ENCODE measurements around the gene MAP4K4.

Gene MAP4K4

GRCh38 chr2:101778102-101778501, 80.6 kb downstream of the MAP4K4 start:
- Histone ChIP-seq H2BK120ac (ENCODE audit: low read depth, low read length) (peak overlapping the region; percentile 11), H3K4me3 (ENCODE audit: low read length in 2 of 2) (no peak overlapping the region), H3K18ac (ENCODE audit: low read length) (peak overlapping the region; percentile 33), H3K4me2 (ENCODE audit: insufficient read depth, low read length, poor library complexity, severe bottlenecking) (no peak overlapping the region), H3K14ac (ENCODE audit: low read length) (no peak overlapping the region), H3K9ac (ENCODE audit: low read depth, low read length, poor library complexity) (no peak overlapping the region), H3K36me3 (replicated peaks in 1 of 2; ENCODE audit: control insufficient read depth in 2 of 2, insufficient read depth in 2 of 2, low read length in 2 of 2) (no peaks in the 10 kb centered on the region), H3K9me3 (replicated peaks in 1 of 2; ENCODE audit: control insufficient read depth in 2 of 2, insufficient read depth in 1 of 2, low read depth in 1 of 2, low read length in 2 of 2) (no peaks in the 10 kb centered on the region), H4K8ac (ENCODE audit: low read depth, low read length) (no peak overlapping the region), H2AFZ (ENCODE audit: low read length) (no peak overlapping the region), H4K91ac (ENCODE audit: low read depth, low read length, poor library complexity) (no peak overlapping the region), H2BK5ac (ENCODE audit: low read length) (no peak overlapping the region), H2BK12ac (ENCODE audit: low read length) (no peak overlapping the region), H3K4me1 (ENCODE audit: control insufficient read depth in 2 of 2, insufficient read depth in 1 of 2, low read depth in 1 of 2, low read length in 2 of 2) (peaks cover 12 to 27% of the 10 kb centered on the region in 2 donors), H3K79me1 (ENCODE audit: low read depth, low read length) (peaks cover 5% of the 10 kb centered on the region), H2BK15ac (ENCODE audit: low read length) (no peak overlapping the region), H2AK5ac (ENCODE audit: low read depth, low read length) (no peak overlapping the region), H3K4ac (ENCODE audit: low read length) (no peak overlapping the region), H3K27me3 (ENCODE audit: control insufficient read depth in 3 of 3, insufficient read depth in 3 of 3, low read depth in 1 of 3, low read length in 3 of 3) (no peaks in the 10 kb centered on the region), H3K23ac (ENCODE audit: low read depth, low read length, poor library complexity) (no peak overlapping the region), H3K27ac (replicated peaks; ENCODE audit: low read length) (no peak overlapping the region)
- no CpG with 5 or more reads among the region's 6 CpGs for WGBS, 2 donors (ENCODE audit: extremely low coverage in 2 of 2, insufficient read length in 2 of 2, insufficient replicate concordance in 1 of 2)
- no peak for DNase-seq (ENCODE audit: low spot score)

DNA sequence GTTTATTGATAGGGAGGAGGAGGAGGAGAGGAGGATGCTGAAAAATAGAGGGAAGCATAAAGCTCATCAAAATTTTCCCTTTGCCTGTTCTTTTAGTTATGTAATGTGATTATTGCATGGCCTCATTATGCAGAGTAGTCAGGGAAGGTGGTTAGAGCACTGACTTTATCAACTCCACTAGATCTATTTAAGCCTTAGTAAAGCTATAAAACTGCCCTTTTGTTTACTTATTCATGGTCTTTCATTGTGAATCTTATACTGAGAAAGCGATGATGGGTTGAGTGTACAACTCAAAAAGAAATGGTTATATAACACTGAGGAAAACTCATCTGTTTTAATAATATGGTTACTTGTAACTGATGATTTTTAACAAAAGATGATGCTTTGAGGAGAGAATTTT, 81.7 kb downstream of the MAP4K4 start:
- H2BK12ac ChIP-seq (ENCODE audit: low read length): no peak overlapping the region
- no peak overlapping the region for H3K23ac ChIP-seq (ENCODE audit: low read depth, low read length, poor library complexity)
- H2BK15ac ChIP-seq (ENCODE audit: low read length): no peak overlapping the region
- no peaks in the 10 kb centered on the region for H3K27me3 ChIP-seq (ENCODE audit: control insufficient read depth in 3 of 3, insufficient read depth in 3 of 3, low read depth in 1 of 3, low read length in 3 of 3)
- H3K4me2 ChIP-seq (ENCODE audit: insufficient read depth, low read length, poor library complexity, severe bottlenecking): no peak overlapping the region
- no peak overlapping the region for H2AK5ac ChIP-seq (ENCODE audit: low read depth, low read length)
- no peak for DNase-seq (ENCODE audit: low spot score)
- no peak overlapping the region for H4K8ac ChIP-seq (ENCODE audit: low read depth, low read length)
- no CpG with 5 or more reads among the region's 1 CpG for WGBS, 2 donors (ENCODE audit: extremely low coverage in 2 of 2, insufficient read length in 2 of 2, insufficient replicate concordance in 1 of 2)
- H3K4ac ChIP-seq (ENCODE audit: low read length): no peak overlapping the region
- H3K27ac ChIP-seq (replicated peaks; ENCODE audit: low read length): no peak overlapping the region
- H3K14ac ChIP-seq (ENCODE audit: low read length): no peak overlapping the region
- H3K18ac ChIP-seq (ENCODE audit: low read length): no peak overlapping the region
- no peak overlapping the region for H3K4me3 ChIP-seq (ENCODE audit: low read length in 2 of 2)
- H2BK5ac ChIP-seq (ENCODE audit: low read length): no peak overlapping the region
- H3K36me3 ChIP-seq (replicated peaks in 1 of 2; ENCODE audit: control insufficient read depth in 2 of 2, insufficient read depth in 2 of 2, low read length in 2 of 2): no peaks in the 10 kb centered on the region
- H3K4me1 ChIP-seq (ENCODE audit: control insufficient read depth in 2 of 2, insufficient read depth in 1 of 2, low read depth in 1 of 2, low read length in 2 of 2): peaks cover 10 to 26% of the 10 kb centered on the region in 2 donors
- no peak overlapping the region for H2BK120ac ChIP-seq (ENCODE audit: low read depth, low read length)
- no peak overlapping the region for H4K91ac ChIP-seq (ENCODE audit: low read depth, low read length, poor library complexity)
- H3K9me3 ChIP-seq (replicated peaks in 1 of 2; ENCODE audit: control insufficient read depth in 2 of 2, insufficient read depth in 1 of 2, low read depth in 1 of 2, low read length in 2 of 2): no peaks in the 10 kb centered on the region
- peaks cover 5% of the 10 kb centered on the region for H3K79me1 ChIP-seq (ENCODE audit: low read depth, low read length)
- no peak overlapping the region for H2AFZ ChIP-seq (ENCODE audit: low read length)
- no peak overlapping the region for H3K9ac ChIP-seq (ENCODE audit: low read depth, low read length, poor library complexity)

GRCh38 chr2:101779656-101780055, 82.1 kb downstream of the MAP4K4 start:
- Histone ChIP-seq H3K4me2 (ENCODE audit: insufficient read depth, low read length, poor library complexity, severe bottlenecking) (no peak overlapping the region), H2BK15ac (ENCODE audit: low read length) (no peak overlapping the region), H3K4me1 (ENCODE audit: control insufficient read depth in 2 of 2, insufficient read depth in 1 of 2, low read depth in 1 of 2, low read length in 2 of 2) (peaks cover 10 to 26% of the 10 kb centered on the region in 2 donors), H3K4ac (ENCODE audit: low read length) (no peak overlapping the region), H3K36me3 (replicated peaks in 1 of 2; ENCODE audit: control insufficient read depth in 2 of 2, insufficient read depth in 2 of 2, low read length in 2 of 2) (no peaks in the 10 kb centered on the region), H3K4me3 (ENCODE audit: low read length in 2 of 2) (no peak overlapping the region), H4K8ac (ENCODE audit: low read depth, low read length) (no peak overlapping the region), H3K14ac (ENCODE audit: low read length) (no peak overlapping the region), H3K9me3 (replicated peaks in 1 of 2; ENCODE audit: control insufficient read depth in 2 of 2, insufficient read depth in 1 of 2, low read depth in 1 of 2, low read length in 2 of 2) (no peaks in the 10 kb centered on the region), H2AK5ac (ENCODE audit: low read depth, low read length) (no peak overlapping the region), H4K91ac (ENCODE audit: low read depth, low read length, poor library complexity) (no peak overlapping the region), H2BK5ac (ENCODE audit: low read length) (no peak overlapping the region), H2BK12ac (ENCODE audit: low read length) (no peak overlapping the region), H2AFZ (ENCODE audit: low read length) (no peak overlapping the region), H3K27ac (replicated peaks; ENCODE audit: low read length) (no peak overlapping the region), H3K9ac (ENCODE audit: low read depth, low read length, poor library complexity) (no peak overlapping the region), H3K23ac (ENCODE audit: low read depth, low read length, poor library complexity) (no peak overlapping the region), H3K18ac (ENCODE audit: low read length) (no peak overlapping the region), H3K27me3 (ENCODE audit: control insufficient read depth in 3 of 3, insufficient read depth in 3 of 3, low read depth in 1 of 3, low read length in 3 of 3) (no peaks in the 10 kb centered on the region), H3K79me1 (ENCODE audit: low read depth, low read length) (peaks cover 5% of the 10 kb centered on the region), H2BK120ac (ENCODE audit: low read depth, low read length) (no peak overlapping the region)
- WGBS, 2 donors (ENCODE audit: extremely low coverage in 2 of 2, insufficient read length in 2 of 2, insufficient replicate concordance in 1 of 2): no CpG with 5 or more reads among the region's 3 CpGs
- DNase-seq (ENCODE audit: low spot score): no peak

DNA sequence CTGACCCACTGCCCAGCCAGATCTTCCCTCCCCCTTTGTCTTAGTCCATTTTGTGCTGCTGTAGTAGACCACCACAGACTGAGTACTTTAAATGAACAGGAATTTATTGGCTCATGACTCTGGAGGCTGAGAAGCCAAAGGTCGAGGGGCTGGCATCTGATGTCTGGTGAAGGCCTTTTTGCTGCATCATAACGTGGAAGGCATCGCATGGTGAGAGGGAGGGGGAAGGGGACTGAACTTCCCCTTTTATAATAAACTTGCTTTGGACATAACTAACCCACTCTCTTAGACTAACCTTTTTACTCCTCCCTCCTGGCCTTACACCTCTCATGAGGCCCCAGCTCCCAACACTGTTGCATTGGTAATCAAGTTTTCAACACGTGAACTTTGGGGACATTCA, 83.8 kb downstream of the MAP4K4 start:
- H3K4me3 ChIP-seq (ENCODE audit: low read length in 2 of 2): no peak overlapping the region
- no peak overlapping the region for H3K27ac ChIP-seq (replicated peaks; ENCODE audit: low read length)
- no peak overlapping the region for H4K8ac ChIP-seq (ENCODE audit: low read depth, low read length)
- H3K27me3 ChIP-seq (ENCODE audit: control insufficient read depth in 3 of 3, insufficient read depth in 3 of 3, low read depth in 1 of 3, low read length in 3 of 3): no peaks in the 10 kb centered on the region
- no peak overlapping the region for H2BK12ac ChIP-seq (ENCODE audit: low read length)
- no peaks in the 10 kb centered on the region for H3K9me3 ChIP-seq (replicated peaks in 1 of 2; ENCODE audit: control insufficient read depth in 2 of 2, insufficient read depth in 1 of 2, low read depth in 1 of 2, low read length in 2 of 2)
- H3K4ac ChIP-seq (ENCODE audit: low read length): no peak overlapping the region
- H3K4me2 ChIP-seq (ENCODE audit: insufficient read depth, low read length, poor library complexity, severe bottlenecking): no peak overlapping the region
- WGBS, 2 donors (ENCODE audit: extremely low coverage in 2 of 2, insufficient read length in 2 of 2, insufficient replicate concordance in 1 of 2): no CpG with 5 or more reads among the region's 4 CpGs
- H2BK5ac ChIP-seq (ENCODE audit: low read length): no peak overlapping the region
- H2BK15ac ChIP-seq (ENCODE audit: low read length): no peak overlapping the region
- H3K79me1 ChIP-seq (ENCODE audit: low read depth, low read length): peaks cover 5% of the 10 kb centered on the region
- peaks cover 10 to 17% of the 10 kb centered on the region in 2 donors for H3K4me1 ChIP-seq (ENCODE audit: control insufficient read depth in 2 of 2, insufficient read depth in 1 of 2, low read depth in 1 of 2, low read length in 2 of 2)
- H3K23ac ChIP-seq (ENCODE audit: low read depth, low read length, poor library complexity): no peak overlapping the region
- H4K91ac ChIP-seq (ENCODE audit: low read depth, low read length, poor library complexity): no peak overlapping the region
- H2AFZ ChIP-seq (ENCODE audit: low read length): no peak overlapping the region
- no peak overlapping the region for H2BK120ac ChIP-seq (ENCODE audit: low read depth, low read length)
- H3K18ac ChIP-seq (ENCODE audit: low read length): no peak overlapping the region
- H3K14ac ChIP-seq (ENCODE audit: low read length): no peak overlapping the region
- H3K36me3 ChIP-seq (replicated peaks in 1 of 2; ENCODE audit: control insufficient read depth in 2 of 2, insufficient read depth in 2 of 2, low read length in 2 of 2): no peaks in the 10 kb centered on the region
- no peak for DNase-seq (ENCODE audit: low spot score)
- H3K9ac ChIP-seq (ENCODE audit: low read depth, low read length, poor library complexity): no peak overlapping the region
- no peak overlapping the region for H2AK5ac ChIP-seq (ENCODE audit: low read depth, low read length)
